ENCODE data around the gene TTC7B. TPM values are rescaled to one million over a fixed set of nuclear protein-coding genes. Genes with fewer than 3 reads are reported as not detected.

The TTC7B gene
- total RNA-seq, 2 experiments from 2014 or later = 5.6 to 7.8 TPM

DNA sequence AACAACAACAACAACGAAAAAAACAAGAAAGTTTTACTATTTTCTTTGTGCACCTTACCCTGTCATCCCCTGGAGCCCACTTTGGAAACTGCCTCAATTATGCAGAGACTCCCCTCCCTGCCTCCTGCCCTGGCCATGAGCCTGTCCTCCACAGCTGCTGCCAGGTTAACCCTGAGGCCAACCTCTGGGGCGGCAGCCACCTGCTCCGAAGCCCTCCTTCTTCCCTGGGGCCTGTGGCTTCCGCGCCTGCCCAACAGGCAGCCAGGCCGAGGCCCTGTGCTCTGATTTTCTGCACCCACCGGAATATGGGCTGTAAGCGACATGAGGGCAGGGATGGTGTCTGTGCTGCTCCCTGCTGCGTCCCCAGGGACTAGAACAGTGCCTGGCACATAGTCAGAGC, 236.4 kb downstream of the TTC7B start:
- H3K36me3 Mint-ChIP-seq (ENCODE audit: low read depth) = no peaks in the 10 kb centered on the region

DNA sequence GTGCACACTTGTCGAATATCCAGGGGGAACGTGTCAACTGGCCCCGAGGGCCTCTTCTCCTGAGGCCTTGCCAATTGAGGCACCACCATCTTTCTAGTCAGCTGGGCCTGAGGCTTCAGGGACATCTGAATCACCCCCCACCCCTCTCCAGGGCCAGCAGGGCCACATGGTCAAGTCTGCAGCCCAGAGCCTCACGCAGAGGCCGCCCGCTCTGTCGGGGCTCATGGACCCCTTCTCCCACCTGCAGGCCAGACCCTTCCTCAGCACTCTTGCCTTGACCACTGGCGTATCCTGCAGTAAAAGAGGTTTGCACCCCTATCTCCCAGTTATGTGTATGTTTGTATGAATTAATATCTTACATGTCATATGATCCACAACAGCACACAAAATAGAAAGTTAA, 237.1 kb downstream of the TTC7B start:
- POLR2A ChIA-PET = no interaction called here
- CTCF ChIA-PET = no interaction called here

More for the DNA sequence above, 236.4 kb downstream of the TTC7B start:
- intact Hi-C loops (cut with micrococcal nuclease) = no loop called here
- ATAC-seq (no peak), DNase-seq (no peak)
- ChIA-PET POLR2A (no interaction called here), CTCF (no interaction called here)
- TF ChIP-seq, protein P1, sequence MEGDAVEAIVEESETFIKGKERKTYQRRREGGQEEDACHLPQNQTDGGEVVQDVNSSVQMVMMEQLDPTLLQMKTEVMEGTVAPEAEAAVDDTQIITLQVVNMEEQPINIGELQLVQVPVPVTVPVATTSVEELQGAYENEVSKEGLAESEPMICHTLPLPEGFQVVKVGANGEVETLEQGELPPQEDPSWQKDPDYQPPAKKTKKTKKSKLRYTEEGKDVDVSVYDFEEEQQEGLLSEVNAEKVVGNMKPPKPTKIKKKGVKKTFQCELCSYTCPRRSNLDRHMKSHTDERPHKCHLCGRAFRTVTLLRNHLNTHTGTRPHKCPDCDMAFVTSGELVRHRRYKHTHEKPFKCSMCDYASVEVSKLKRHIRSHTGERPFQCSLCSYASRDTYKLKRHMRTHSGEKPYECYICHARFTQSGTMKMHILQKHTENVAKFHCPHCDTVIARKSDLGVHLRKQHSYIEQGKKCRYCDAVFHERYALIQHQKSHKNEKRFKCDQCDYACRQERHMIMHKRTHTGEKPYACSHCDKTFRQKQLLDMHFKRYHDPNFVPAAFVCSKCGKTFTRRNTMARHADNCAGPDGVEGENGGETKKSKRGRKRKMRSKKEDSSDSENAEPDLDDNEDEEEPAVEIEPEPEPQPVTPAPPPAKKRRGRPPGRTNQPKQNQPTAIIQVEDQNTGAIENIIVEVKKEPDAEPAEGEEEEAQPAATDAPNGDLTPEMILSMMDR (IDR thresholded peaks at IDR 0.05) = no peak
- no peaks in the 10 kb centered on the region for H3K9me3 Mint-ChIP-seq
- H3K4me1 Mint-ChIP-seq (ENCODE audit: low read depth) = no peaks in the 10 kb centered on the region
- no peak overlapping the region for H3K4me3 Mint-ChIP-seq
- no peak overlapping the region for H3K27ac Mint-ChIP-seq
- H3K27me3 Mint-ChIP-seq = no peaks in the 10 kb centered on the region

DNA sequence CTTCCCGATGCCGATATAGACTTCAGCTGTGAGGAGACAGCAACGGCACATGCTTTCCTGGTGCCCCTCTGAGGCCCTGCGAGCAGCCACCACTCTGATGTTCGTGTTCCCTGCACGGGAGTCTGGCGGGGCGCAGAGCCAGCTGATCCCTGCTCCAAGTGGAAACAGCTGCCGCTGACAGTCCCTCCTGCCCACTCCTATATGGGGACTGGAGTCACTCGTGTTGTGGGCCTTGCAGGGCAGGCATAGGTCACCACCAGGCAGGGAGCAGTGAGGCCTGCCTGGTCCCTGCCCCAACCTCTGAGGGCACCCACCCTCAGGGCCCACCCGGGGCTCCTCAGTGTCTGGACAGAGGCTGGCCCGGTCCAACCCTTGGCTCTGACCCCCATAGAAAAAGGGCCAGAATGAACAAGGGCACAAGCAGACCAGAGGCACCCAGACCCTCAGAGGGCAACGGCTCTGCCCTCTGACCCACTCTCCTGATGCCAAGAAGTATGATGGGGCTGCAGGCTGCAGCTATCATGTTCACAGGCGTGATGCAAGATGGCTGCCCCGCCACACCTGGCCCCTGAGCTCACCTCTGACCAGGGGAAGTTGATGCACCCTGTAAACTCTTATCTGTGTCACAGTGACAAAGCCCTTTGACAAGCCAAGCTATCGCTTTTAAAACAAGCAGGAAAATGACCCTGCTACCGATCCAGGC, 237.8 kb downstream of the TTC7B start:
- no peaks in the 10 kb centered on the region for H3K9me3 Mint-ChIP-seq
- intact Hi-C loops (cut with micrococcal nuclease) = no loop called here
- ATAC-seq (no peak), DNase-seq (no peak)
- POLR2A ChIA-PET = no interaction called here
- no peak overlapping the region for H3K4me3 Mint-ChIP-seq
- H3K4me1 Mint-ChIP-seq (ENCODE audit: low read depth) = no peaks in the 10 kb centered on the region
- H3K27me3 Mint-ChIP-seq = no peaks in the 10 kb centered on the region
- CTCF ChIA-PET = interaction anchor here (4.5 kb wide), 1 partner anchor 119 kb away, joined by 15 read pairs; no protein-coding TSS in a partner anchor
- TF ChIP-seq, protein P1 (IDR thresholded peaks at IDR 0.05) = no peak
- no peaks in the 10 kb centered on the region for H3K36me3 Mint-ChIP-seq (ENCODE audit: low read depth)
- no peak overlapping the region for H3K27ac Mint-ChIP-seq

More for the DNA sequence above, 237.1 kb downstream of the TTC7B start:
- H3K4me1 Mint-ChIP-seq (ENCODE audit: low read depth) = no peaks in the 10 kb centered on the region
- intact Hi-C loops (cut with micrococcal nuclease) = no loop called here
- H3K9me3 Mint-ChIP-seq = no peaks in the 10 kb centered on the region
- TF ChIP-seq, protein P1 (IDR thresholded peaks at IDR 0.05) = no peak
- H3K27me3 Mint-ChIP-seq = no peaks in the 10 kb centered on the region
- no peaks in the 10 kb centered on the region for H3K36me3 Mint-ChIP-seq (ENCODE audit: low read depth)
- ATAC-seq (no peak), DNase-seq (no peak)
- no peak overlapping the region for H3K4me3 Mint-ChIP-seq
- H3K27ac Mint-ChIP-seq = no peak overlapping the region

DNA sequence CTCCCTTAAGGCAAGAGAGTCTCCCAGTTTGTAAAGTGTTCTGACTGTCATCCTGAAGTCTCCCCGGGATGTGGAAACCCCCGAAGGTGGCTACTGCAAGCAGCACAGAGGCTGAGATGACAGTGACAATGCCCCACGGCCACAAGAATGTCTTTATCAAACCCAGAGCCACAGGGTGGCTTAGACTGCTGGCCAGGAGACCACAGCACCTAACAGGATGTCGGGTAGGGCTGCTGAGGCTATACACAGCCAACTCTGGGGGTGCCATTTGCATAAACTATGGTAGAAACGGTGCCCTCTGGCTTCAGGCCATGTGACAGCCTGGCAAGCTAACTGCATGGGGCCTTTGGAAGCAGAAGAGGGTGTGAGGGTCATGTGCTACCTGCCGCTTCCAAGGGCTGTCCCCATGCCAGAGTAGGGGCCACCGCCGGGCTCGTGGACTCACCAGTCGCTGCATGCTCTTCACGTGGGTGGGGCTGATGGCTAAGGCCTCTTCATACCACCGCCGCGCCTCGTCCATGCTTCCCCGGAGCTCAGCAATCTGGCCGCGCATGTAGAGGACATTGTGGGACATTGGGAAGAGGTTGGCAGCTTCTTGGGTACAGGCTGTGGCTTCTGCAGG, 238.5 kb downstream of the TTC7B start:
- Mint-ChIP-seq H3K4me1 (ENCODE audit: low read depth) (no peaks in the 10 kb centered on the region), H3K27me3 (no peaks in the 10 kb centered on the region), H3K36me3 (ENCODE audit: low read depth) (no peaks in the 10 kb centered on the region), H3K4me3 (no peak overlapping the region), H3K9me3 (no peaks in the 10 kb centered on the region), H3K27ac (no peak overlapping the region)
- POLR2A ChIA-PET = no interaction called here
- TF ChIP-seq, protein P1 (IDR thresholded peaks at IDR 0.05) = no peak
- CTCF ChIA-PET = interaction anchor here (4.5 kb wide), 1 partner anchor 120 kb away, joined by 15 read pairs; no protein-coding TSS in a partner anchor
- DNase-seq (no peak), ATAC-seq (no peak)
- intact Hi-C loops (cut with micrococcal nuclease) = no loop called here

DNA sequence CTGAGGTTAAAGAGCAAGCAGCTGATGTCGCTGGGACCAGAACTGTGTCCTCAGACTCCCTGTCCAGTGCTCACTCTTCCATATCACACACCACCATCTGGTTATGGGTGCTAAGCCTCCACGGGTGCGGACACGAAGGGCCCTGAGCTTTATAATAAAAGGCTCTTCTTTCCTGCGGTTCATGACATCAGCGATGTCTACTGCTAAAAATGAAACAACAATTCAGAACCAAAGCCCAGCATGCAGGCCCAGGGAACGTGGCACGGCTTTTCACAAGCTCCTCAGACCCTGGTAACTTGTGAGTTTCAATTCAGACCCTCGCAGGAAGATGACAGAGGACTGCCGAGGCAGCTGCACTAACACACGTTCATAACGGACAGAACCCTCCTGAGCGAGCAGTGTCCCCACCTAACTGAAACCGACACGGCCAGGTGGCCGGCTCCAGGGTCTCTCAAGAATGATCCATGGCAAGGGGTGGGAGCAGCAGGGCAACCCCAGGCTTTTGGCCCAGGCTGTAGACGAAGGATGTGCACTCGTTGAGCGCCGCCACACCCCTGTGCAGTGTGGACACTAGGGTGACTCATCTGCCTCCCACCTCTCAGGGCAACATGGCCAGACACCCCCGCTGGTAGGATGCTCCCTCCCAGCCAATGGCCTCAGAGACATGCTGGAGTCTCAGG, 239.1 kb downstream of the TTC7B start:
- ChIA-PET POLR2A (no interaction called here), CTCF (interaction anchor here (4.5 kb wide), 1 partner anchor 120 kb away, joined by 15 read pairs; no protein-coding TSS in a partner anchor)
- Mint-ChIP-seq H3K36me3 (ENCODE audit: low read depth) (no peaks in the 10 kb centered on the region), H3K4me3 (no peak overlapping the region), H3K27me3 (no peaks in the 10 kb centered on the region), H3K4me1 (ENCODE audit: low read depth) (no peaks in the 10 kb centered on the region), H3K27ac (no peak overlapping the region), H3K9me3 (no peaks in the 10 kb centered on the region)
- TF ChIP-seq, protein P1 (IDR thresholded peaks at IDR 0.05) = no peak
- ATAC-seq (no peak), DNase-seq (no peak)
- intact Hi-C loops (cut with micrococcal nuclease) = no loop called here

Data from activated CD8-positive, alpha-beta T cell treated with anti-CD3 and anti-CD28 coated beads for 36 hours (primary cell).